Skeletal muscle tissue (tissue), 4 donors: ENCODE measurements around the gene GTSF1L. TPM values are rescaled to one million over a fixed set of nuclear protein-coding genes. Genes with fewer than 3 reads are reported as not detected.

ENCODE experiments used
- H3K27ac ChIP-seq: one replicate; pipeline ENCODE4 v1.7.0; 2013; ENCODE audit warnings: mild to moderate bottlenecking, low read depth, low read length, inconsistent platforms
- H3K27me3 ChIP-seq, 3 donors: one replicate each; pipeline ENCODE4 v1.7.0; 2013; ENCODE audit warnings: low read length in 3 of 3; ENCODE audit not compliant: control insufficient read depth in 3 of 3, insufficient read depth in 3 of 3
- H3K36me3 ChIP-seq, 3 donors: one replicate each; pipeline ENCODE4 v1.7.0; 2013; ENCODE audit warnings: low read length in 3 of 3; ENCODE audit not compliant: control insufficient read depth in 3 of 3, insufficient read depth in 3 of 3
- H3K4me1 ChIP-seq, 3 donors: one replicate each; pipeline ENCODE4 v1.7.0; 2013; ENCODE audit warnings: low read length in 3 of 3, mild to moderate bottlenecking in 3 of 3; ENCODE audit not compliant: control insufficient read depth in 3 of 3, insufficient read depth in 3 of 3
- H3K4me3 ChIP-seq, 3 donors: one replicate each; pipeline ENCODE4 v1.7.0; 2013; ENCODE audit warnings: low read length in 3 of 3
- H3K9ac ChIP-seq, 3 donors: one replicate each; pipeline ENCODE4 v1.7.0; 2013; ENCODE audit warnings: low read length in 3 of 3, mild to moderate bottlenecking in 3 of 3, moderate library complexity in 2 of 3, low read depth in 1 of 3
- H3K9me3 ChIP-seq, 3 donors: one replicate each; pipeline ENCODE4 v1.7.0; 2013; ENCODE audit warnings: low read length in 3 of 3; ENCODE audit not compliant: control insufficient read depth in 3 of 3
- total RNA-seq: library from RNA; depleted of rRNA; stranded (reverse); fragments of >200 nt; gene quantifications from one replicate; pipeline ENCODE4 v1.2.3, GENCODE V29; 2014
- donor health status: Osteomylitis.

GTSF1L gene
- total RNA-seq, 1 donor from 2014 or later: not detected

DNA sequence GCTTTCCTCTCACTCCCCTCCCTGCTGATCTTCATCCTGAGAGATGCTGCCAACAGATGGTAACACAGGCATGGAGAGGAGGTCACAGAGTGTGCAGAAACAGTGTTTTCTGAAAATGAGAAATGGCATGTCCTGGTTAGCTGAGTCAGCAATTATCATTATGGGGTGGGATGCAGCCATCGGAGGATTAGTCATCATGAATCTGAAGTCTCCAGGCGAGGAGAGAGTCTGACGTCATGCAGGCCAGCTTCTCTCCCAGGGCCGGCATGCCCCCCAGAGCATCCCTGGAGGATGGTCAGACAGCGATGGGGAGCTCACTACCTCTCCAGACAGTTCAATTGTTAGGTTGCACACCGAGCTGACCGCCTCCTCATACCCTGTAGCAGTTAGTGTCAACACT, 4.7 kb upstream of the GTSF1L start:
- Histone ChIP-seq H3K4me3 (no peak overlapping the region), H3K4me1 (no peaks in the 10 kb centered on the region), H3K27me3 (peaks cover 0 to 9% (median 8%) of the 10 kb centered on the region in 3 donors), H3K36me3 (no peaks in the 10 kb centered on the region), H3K9ac (no peak overlapping the region), H3K9me3 (no peaks in the 10 kb centered on the region), H3K27ac (no peak overlapping the region)

DNA sequence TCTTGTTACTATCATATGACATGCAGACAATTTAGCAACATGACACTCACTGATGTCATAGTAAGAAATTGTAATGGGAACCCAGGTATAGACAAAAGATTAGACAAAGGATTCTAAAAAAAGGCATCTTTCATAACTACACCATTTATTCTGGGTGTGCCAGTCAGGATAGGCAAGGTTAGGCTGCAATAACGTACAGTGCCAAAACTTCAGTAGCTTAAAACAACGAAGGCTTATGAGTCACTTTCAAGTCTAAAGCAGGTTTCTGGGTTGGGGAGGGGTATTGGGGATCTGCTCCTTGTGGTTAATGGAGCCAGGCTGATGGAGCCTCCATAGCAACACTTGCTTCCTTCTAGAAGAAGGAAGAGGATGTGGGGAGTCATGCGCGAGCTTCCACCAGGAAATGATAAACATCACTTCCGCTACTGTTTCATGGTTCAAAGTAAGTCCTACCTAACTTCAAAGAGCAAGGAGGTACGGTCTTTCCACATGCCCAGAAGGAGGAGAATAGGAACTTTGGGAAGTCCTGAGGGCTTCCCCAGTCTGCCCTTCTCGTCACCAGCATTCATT, 2.0 kb upstream of the GTSF1L start:
- no peaks in the 10 kb centered on the region for H3K36me3 ChIP-seq
- no peak overlapping the region for H3K9ac ChIP-seq
- H3K4me1 ChIP-seq: no peaks in the 10 kb centered on the region
- no peaks in the 10 kb centered on the region for H3K9me3 ChIP-seq
- no peak overlapping the region for H3K27ac ChIP-seq
- peaks cover 0 to 11% (median 9%) of the 10 kb centered on the region in 3 donors for H3K27me3 ChIP-seq
- H3K4me3 ChIP-seq: no peak overlapping the region

DNA sequence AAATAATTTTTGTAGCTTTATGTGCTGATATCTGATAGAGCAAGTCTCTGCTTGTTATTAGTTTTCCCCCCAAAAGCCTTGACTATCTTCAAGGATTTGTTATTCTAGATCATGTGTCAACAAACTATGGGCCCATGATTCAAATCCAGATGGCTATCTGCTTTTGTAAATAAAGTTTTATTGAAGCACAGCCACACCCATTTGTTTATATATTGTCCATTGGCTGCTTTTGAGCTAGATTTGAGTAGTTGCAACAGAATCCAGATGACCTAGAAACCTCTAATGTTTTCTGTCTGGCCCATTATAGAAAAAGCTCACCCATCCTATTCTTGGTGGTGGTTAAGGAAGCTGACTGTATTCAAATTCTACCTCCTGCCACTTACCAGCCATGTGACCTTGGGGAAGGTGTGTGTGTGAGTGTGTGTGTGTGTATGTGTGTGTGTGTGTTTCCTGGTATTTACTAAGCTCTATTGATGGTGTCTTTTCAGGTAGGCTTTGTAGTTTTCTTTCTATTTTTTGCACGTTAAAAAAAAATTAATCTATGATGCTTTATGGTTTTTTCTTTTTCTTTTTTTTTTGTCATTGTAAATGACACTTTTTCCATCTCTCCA, 1.3 kb upstream of the GTSF1L start:
- H3K9ac ChIP-seq: no peak overlapping the region

DNA sequence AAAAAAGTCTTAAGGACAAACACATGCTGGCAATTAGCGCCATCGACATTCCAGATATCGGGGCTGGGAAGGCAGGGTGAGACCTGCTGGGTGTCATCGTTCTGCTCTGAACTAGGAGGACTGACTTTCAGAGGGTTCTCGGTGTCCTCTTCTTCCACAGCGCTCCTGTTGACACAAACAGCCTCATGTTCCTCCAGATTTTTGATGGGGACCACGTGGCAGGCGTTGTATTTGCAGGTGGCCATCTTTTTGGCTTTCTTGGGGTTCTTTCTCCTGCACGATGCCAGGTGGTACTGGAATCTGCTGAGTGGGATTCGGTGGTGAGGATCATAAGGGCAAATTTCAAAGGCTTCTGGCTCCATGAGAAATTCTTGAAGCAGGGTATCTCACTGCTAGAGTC, 469 bp downstream of the GTSF1L start:
- Histone ChIP-seq H3K9me3 (no peaks in the 10 kb centered on the region), H3K27ac (no peak overlapping the region), H3K27me3 (peaks cover 0 to 6% (median 3%) of the 10 kb centered on the region in 3 donors), H3K36me3 (no peaks in the 10 kb centered on the region), H3K4me3 (no peak overlapping the region), H3K4me1 (no peaks in the 10 kb centered on the region), H3K9ac (no peak overlapping the region)

More for the DNA sequence above, 1.3 kb upstream of the GTSF1L start:
- H3K9me3 ChIP-seq: no peaks in the 10 kb centered on the region
- H3K4me3 ChIP-seq: no peak overlapping the region
- H3K4me1 ChIP-seq: no peaks in the 10 kb centered on the region
- no peak overlapping the region for H3K27ac ChIP-seq
- H3K27me3 ChIP-seq: peaks cover 0 to 13% (median 9%) of the 10 kb centered on the region in 3 donors
- H3K36me3 ChIP-seq: no peaks in the 10 kb centered on the region

DNA sequence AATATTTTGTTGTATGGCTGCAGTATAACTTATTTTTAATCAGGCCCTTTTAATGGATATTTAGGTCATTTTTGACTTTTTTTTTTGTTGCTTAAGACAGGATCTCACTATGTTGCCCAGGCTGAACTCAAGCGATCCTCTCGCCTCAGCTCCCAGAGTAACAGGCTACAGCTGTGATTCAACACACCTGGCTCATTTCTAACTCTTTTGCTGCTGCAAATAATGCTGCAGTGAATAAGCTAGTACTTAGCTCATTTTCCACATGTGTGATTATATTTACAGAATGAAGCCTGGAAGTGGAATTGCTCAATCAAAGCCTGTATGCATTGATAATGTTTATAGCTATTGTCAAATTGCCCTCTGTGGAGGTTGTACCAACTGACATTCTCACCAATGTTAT, 1.1 kb downstream of the GTSF1L start:
- H3K9ac ChIP-seq: no peak overlapping the region

DNA sequence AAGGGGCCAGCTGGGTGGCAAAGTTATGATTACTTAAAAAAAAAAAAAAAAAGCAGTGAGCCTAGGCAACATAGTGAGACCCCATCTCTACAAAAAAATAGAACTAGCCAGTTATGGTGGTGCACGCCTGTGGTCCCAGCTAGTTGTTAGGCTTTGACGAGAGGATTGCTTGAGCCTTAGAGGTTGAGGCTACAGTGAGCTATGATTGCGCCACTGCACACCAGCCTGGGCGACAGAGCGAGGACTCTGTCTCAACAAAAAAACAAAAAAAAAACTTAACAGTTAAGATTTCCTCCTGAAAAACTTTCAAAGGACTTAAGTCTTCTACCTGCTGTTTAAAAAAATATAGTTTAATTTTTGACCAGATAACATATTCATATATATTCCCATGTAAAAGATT, 2.4 kb downstream of the GTSF1L start:
- H3K27ac ChIP-seq: no peak overlapping the region
- no peak overlapping the region for H3K4me3 ChIP-seq
- no peaks in the 10 kb centered on the region for H3K4me1 ChIP-seq
- no peak overlapping the region for H3K9ac ChIP-seq
- H3K9me3 ChIP-seq: no peaks in the 10 kb centered on the region
- peaks cover 0 to 7% (median 2%) of the 10 kb centered on the region in 3 donors for H3K27me3 ChIP-seq
- no peaks in the 10 kb centered on the region for H3K36me3 ChIP-seq

More for the DNA sequence above, 1.1 kb downstream of the GTSF1L start:
- Histone ChIP-seq H3K27me3 (peaks cover 0 to 7% (median 2%) of the 10 kb centered on the region in 3 donors), H3K36me3 (no peaks in the 10 kb centered on the region), H3K9me3 (no peaks in the 10 kb centered on the region), H3K4me3 (no peak overlapping the region), H3K4me1 (no peaks in the 10 kb centered on the region), H3K27ac (no peak overlapping the region)

DNA sequence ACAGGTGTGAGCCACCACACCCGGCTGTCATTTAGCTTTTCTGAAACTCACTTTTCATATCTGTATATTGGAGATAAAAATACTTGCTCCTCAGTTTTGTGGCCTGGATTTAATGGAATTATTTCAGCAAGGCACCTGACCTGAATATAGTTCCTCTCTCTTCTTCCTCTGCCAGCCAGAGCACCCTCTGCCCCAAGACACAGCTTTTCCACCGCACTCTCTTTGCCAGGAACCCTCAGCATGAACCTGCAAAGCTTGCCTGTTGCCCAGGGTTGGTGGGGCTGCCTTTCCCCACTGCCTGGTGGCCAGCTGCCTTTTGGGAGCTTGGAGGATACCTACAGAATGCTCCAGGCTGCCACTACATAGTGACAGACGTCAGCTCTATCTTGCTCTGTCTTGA, 3.1 kb downstream of the GTSF1L start:
- H3K9ac ChIP-seq: no peak overlapping the region
- no peaks in the 10 kb centered on the region for H3K36me3 ChIP-seq
- H3K4me3 ChIP-seq: no peak overlapping the region
- H3K27me3 ChIP-seq: peaks cover 0 to 7% (median 2%) of the 10 kb centered on the region in 3 donors
- H3K9me3 ChIP-seq: no peaks in the 10 kb centered on the region
- H3K27ac ChIP-seq: no peak overlapping the region
- no peaks in the 10 kb centered on the region for H3K4me1 ChIP-seq

DNA sequence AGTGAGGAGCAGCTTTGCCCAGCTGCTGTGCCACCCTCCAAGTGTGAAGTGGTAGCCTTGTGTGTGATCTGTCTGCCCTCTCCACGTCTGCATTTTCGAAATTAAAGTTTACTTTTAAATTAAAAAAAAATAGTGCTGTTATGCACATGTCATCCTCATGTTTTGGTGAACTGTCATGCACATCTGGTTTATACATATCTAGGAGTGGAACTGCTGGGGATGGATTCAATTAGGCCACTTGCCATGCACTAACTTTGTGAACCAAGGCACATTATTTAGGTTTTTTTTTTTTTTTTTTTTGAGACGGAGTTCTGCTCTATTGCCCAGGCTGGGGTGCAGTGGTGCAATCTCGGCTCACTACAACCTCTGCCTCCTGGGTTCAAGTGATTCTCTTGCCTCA, 3.6 kb downstream of the GTSF1L start:
- H3K27me3 ChIP-seq: peaks cover 0 to 7% (median 2%) of the 10 kb centered on the region in 3 donors
- H3K4me3 ChIP-seq: no peak overlapping the region
- H3K36me3 ChIP-seq: no peaks in the 10 kb centered on the region
- H3K9me3 ChIP-seq: no peaks in the 10 kb centered on the region
- no peak overlapping the region for H3K9ac ChIP-seq
- no peaks in the 10 kb centered on the region for H3K4me1 ChIP-seq
- H3K27ac ChIP-seq: no peak overlapping the region

DNA sequence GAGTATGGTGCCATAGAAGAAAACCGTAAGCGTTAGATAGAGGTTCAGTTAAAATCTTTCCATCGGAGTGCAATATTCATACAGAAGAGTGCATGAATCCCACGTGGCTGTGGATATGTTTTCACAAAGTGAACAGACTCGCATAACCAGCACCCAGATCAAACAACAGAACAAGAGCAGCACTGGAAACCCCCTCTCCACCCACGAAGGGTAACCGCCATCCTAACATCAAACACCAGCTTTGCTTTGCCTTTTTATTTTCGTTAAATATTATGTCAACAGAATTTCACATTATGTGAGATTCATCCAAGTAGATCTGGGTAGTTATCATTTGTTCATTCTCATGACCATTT, 4.7 kb downstream of the GTSF1L start:
- H3K27me3 ChIP-seq: peaks cover 0 to 7% (median 2%) of the 10 kb centered on the region in 3 donors
- H3K9me3 ChIP-seq: no peaks in the 10 kb centered on the region
- H3K9ac ChIP-seq: no peak overlapping the region
- no peaks in the 10 kb centered on the region for H3K36me3 ChIP-seq
- no peaks in the 10 kb centered on the region for H3K4me1 ChIP-seq
- H3K4me3 ChIP-seq: no peak overlapping the region
- no peak overlapping the region for H3K27ac ChIP-seq

DNA sequence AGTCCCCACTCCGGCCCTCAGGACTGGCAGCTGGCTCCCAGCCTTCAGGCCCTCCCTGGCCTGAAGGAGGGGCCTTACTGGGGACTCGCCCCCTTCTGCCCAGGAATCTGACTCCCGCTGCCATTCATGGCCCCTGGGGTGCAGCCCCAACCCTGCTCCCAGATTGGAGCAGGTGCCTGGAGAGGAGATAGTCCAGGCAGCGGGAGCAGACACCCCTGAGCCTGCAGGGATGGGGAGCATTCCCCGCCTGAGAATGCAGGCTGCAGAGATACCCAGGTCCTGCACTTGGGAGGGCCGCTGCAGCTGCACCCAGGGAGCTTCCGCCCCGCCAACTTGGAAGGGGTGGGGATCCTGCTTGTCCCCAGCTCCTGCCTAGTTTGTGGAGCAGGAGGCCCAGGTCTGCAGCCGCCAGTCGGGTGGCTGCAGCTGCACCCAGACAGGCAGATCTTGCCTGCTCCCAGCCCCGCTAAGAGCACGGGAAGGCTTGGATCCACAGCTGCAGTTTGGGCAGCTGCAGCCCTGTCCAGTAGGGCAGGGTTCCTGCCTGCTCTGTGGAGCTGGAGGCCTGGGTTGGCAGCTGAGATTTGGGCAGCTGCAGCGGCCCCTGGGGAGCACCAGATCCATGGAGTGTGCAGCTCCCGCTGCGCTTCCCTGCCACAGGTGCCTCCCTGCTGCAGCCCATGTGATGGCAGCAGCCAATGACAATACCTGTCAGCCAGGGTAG, 5.2 kb downstream of the GTSF1L start:
- Histone ChIP-seq H3K4me1 (no peaks in the 10 kb centered on the region), H3K9ac (no peak overlapping the region), H3K9me3 (no peaks in the 10 kb centered on the region), H3K4me3 (no peak overlapping the region), H3K36me3 (no peaks in the 10 kb centered on the region), H3K27me3 (peaks cover 0 to 7% (median 2%) of the 10 kb centered on the region in 3 donors), H3K27ac (no peak overlapping the region)
